GM18505 (cell line): ENCODE measurements around the gene LAMB2.

Experiments
- ATAC-seq: cut with Tn5 transposase; IDR thresholded peaks from one replicate; pipeline ENCODE4 v1.9.1; 2021; ENCODE audit not compliant: unreplicated experiment
- POLR2A ChIP-seq: IDR thresholded peaks from 4 replicates; pipeline ENCODE4 v1.6.1; 2011; ENCODE audit warnings: borderline replicate concordance; ENCODE audit not compliant: insufficient read depth, insufficient read length; ENCODE audit errors: extremely low read depth

LAMB2 gene

DNA sequence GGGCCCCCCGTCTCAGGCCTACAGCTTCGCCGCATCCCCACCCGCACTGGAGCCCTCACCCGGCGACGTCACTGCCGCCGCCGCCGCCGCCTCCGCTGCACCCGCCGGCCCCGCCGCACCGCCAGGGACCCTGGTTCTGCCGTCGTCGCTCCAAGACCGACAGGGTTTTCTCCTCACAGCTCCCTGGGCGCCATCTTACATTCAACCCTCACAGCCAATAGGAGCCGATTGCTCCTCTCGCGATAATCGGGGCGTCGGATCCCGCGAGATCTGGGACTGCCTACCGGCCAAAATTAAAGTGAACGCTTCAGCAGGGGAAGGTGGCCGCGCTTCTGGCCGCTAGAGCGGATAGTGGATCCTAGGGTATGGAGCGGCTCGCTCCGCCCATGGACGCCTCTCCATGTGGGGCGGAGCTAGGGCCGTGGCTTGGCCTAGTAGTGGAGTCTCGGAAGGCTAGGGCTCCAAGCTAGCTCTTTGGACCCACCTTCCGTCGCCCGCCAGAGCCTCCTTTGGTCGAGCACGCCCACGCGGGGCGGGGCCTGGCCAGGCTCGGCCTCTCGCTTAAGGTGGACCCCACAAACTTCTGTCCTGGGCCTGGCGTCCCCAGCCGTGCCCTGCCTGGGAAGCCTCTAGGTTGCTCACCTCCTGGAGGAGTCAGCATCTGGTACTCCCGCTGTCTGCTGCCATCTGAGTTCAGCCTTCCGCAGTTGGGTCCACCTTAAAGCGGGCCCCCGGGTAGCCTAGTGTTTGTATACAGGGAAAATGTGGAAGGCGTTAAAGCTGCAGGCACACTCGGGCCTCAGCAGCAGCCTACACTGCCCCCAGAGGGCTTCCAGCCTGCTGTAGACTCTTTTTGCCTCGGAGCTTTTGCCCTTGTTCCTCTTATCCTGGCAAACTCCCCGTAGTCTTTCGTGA lies 38.7 kb downstream of the LAMB2 start, which contains the start of gene QRICH1:
Gene QRICH1, minus strand, starts transcription at position 219 of the 915 bp plus-strand sequence. CDS start 17,054 bp downstream, outside the sequence.
- ATAC-seq = peak; percentile 70
- peak; percentile 83 for TF ChIP-seq POLR2A

DNA sequence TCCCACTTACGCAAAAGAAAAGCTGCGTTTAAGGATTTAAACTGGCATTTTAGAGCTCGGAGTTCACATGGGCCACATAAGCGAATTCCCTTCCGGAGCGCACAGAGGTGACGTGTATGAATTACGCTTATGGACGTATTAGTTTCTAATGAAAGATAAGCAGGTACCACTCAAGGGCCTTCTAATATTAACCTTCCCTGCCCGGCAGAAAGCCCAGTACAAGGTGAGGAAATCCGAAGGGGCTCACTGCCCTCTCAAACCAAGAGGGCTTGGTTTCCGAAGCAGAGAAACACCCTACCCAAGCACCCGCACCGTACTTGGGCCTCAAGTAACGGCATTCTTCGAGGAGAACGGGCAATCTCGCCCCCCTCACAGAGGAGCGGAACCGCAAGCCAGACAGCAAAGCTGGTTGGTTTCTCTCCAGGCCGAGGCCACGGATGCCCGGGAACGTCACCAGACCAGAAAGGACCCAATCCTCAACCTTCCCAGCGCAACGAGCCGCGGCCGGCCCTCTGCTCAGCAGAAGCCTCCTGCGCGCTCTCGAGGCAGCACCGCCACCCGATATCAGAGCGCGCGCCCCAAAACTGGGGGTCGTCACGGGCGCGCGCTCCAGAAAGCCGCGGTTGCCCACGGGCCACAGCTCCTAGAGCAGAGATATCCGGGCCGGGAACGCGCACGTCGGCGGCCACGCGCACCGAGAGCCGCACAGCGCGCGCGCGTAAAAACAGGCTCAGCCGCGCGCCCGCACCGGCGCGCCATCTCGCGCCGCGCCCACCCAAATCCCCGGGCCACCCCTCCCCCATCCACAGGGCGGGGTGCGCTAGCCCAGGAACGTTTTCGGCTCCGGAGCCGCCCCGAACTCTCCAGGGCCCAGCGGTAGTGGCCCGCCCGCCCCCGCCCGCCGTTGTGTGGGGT lies 39.7 kb downstream of the LAMB2 start:
- TF ChIP-seq POLR2A = no peak
- ATAC-seq = peak; percentile 31

DNA sequence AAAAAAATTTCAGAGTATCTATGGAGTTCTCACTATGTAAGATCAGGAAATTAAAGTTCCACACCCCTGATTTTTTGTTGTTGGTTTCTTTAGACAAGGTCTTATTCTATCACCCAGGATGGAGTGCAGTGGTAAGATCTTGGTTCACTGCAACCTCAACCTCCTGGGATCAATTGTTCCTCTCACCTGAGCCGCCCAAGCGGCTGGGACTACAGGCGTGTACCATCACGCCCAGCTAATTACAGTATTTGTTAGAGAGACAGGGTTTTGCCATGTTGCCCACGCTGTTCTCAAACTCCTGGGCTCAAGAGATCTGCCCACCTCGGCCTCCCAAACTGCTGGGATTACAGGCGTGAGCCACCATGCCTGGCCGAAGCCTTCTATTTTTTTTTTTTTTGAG lies 51.4 kb downstream of the LAMB2 start:
- no peak for TF ChIP-seq POLR2A
- ATAC-seq = no peak

DNA sequence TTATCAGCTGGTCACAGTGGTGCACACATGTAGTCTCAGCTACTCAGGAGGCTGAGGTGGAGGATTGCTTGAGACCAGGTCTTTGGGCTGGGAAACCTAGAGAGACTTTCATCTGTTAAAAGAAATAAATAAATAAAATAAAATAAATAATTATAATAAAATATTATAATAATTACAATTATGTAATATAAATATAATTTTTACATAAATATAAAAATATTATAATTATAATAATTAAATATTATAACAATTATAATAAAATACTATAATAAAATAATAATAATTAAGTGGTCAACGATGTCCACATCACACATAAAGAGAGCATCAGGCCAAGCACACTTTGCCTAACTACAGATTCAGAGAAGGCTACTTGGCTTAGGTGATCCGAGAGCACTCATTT lies 53.6 kb downstream of the LAMB2 start:
- ATAC-seq = no peak
- no peak for TF ChIP-seq POLR2A

DNA sequence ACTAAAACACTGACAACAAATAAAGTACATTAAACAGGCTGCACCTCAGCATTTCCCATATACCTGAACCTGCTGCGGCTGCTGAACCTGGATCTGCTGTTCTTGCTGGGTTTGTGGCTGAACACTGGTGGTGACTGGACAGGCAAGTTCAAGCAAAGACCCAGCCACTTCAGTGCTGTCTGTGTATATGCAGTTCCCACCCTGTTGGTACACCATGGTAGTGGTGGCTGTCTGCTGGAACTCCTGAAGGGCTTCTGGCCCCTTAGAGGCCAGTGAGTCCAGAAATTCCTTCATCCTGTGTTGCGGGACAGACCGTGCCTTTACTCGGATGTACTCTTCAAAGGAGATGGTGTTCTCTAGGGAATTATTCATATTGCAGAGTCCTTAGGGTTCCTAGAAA lies 56.2 kb downstream of the LAMB2 start:
- TF ChIP-seq POLR2A = no peak
- no peak for ATAC-seq

DNA sequence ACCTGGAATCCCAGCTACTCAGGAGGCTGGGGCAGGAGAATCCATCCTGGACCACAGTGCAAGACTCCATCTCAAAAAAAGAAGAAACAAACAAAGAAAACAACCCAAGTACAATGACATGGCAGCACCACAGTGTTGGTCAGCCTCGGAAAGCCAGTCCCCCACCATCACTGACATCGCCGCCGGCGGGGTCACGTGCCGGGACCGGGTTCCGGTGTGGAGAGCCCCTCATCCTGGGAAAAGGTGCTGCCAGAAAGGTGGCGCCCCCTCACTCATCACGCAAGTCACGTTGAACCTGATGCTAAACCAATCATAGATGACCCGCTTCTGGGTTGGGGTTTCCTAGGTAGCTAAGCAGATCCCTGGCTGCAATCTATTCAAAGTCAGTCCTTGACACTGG lies 56.7 kb downstream of the LAMB2 start:
- TF ChIP-seq POLR2A = no peak
- ATAC-seq = no peak
